ENCODE results near the gene SLC37A4. TPM values are rescaled to one million over a fixed set of nuclear protein-coding genes. Genes with fewer than 3 reads are reported as not detected.
A peak's percentile ranks its signal among the peaks of the same experiment; 100 is the strongest.

The SLC37A4 gene
- polyA plus RNA-seq, 1 donor (not counting 4 experiments of a cell fraction or from before 2014, with no cell fraction given), result 20.2 TPM

- no peak overlapping the region for H2AFZ ChIP-seq (ENCODE audit: control insufficient read depth, low read length)
- H3K9me3 ChIP-seq (ENCODE audit: control insufficient read depth, low read depth, low read length), result no peaks in the 10 kb centered on the region
- peak overlapping the region; percentile 98 for H3K9ac ChIP-seq (ENCODE audit: control insufficient read depth, extremely low read depth, insufficient read depth, low read length)
- H3K4me2 ChIP-seq (ENCODE audit: control insufficient read depth, extremely low read depth, insufficient read depth, low read depth, low read length), result peak overlapping the region; percentile 82
- TF ChIP-seq CTCF (optimal IDR thresholded peaks at IDR 0.05 in 1 of 3, IDR thresholded peaks at IDR 0.05 in 1 of 3, conservative IDR thresholded peaks at IDR 0.05 in 1 of 3; ENCODE audit: extremely low read depth in 1 of 3, insufficient read depth in 2 of 3, low read length in 3 of 3) (no peak), EZH2 (IDR thresholded peaks at IDR 0.05; ENCODE audit: low read length) (no peak)
- DNase-seq (ENCODE audit: low read depth, low spot score) (no peak), FAIRE-seq (no peak)
- H3K27me3 ChIP-seq (ENCODE audit: control insufficient read depth, extremely low read depth, insufficient read depth, low read length), result no peaks in the 10 kb centered on the region
- dilution Hi-C loops (cut with MboI; ENCODE audit: extremely low pct_ligation_motif_present, low sequenced_read_pairs), result no loop called here
- H3K79me2 ChIP-seq (ENCODE audit: control insufficient read depth, insufficient read depth, low read length), result peaks cover 49% of the 10 kb centered on the region
- H3K36me3 ChIP-seq (ENCODE audit: control insufficient read depth in 2 of 2, extremely low read depth in 1 of 2, insufficient read depth in 2 of 2, low read length in 2 of 2), result peaks cover 19 to 37% of the 10 kb centered on the region in 2 experiments
- peak overlapping the region; percentile 94 for H3K27ac ChIP-seq (ENCODE audit: control insufficient read depth, insufficient read depth, low read length)
- peaks cover 2% of the 10 kb centered on the region for H4K20me1 ChIP-seq (ENCODE audit: control insufficient read depth, extremely low read depth, insufficient read depth, low read length)
- no peaks in the 10 kb centered on the region for H3K9me1 ChIP-seq (ENCODE audit: control insufficient read depth, extremely low read depth, insufficient read depth, low read length)
- H3K4me3 ChIP-seq (ENCODE audit: control insufficient read depth in 2 of 3, extremely low read depth in 1 of 3, insufficient read depth in 2 of 3, low read depth in 1 of 3, low read length in 3 of 3), result peak overlapping the region in 2 of 3 experiments; percentile 99
- H3K4me1 ChIP-seq (ENCODE audit: control insufficient read depth, extremely low read depth, insufficient read depth, low read length), result peaks cover 19% of the 10 kb centered on the region
These were observed 14.3 kb downstream of the SLC37A4 start for GRCh38 chr11:119016216-119017009.

GRCh38 chr11:119015054-119015611 is 15.5 kb downstream of the SLC37A4 start:
- Histone ChIP-seq H4K20me1 (ENCODE audit: control insufficient read depth, extremely low read depth, insufficient read depth, low read length) (peaks cover 2% of the 10 kb centered on the region), H3K4me1 (ENCODE audit: control insufficient read depth, extremely low read depth, insufficient read depth, low read length) (peaks cover 17% of the 10 kb centered on the region), H3K9ac (ENCODE audit: control insufficient read depth, extremely low read depth, insufficient read depth, low read length) (no peak overlapping the region), H3K27me3 (ENCODE audit: control insufficient read depth, extremely low read depth, insufficient read depth, low read length) (no peaks in the 10 kb centered on the region), H3K9me3 (ENCODE audit: control insufficient read depth, low read depth, low read length) (no peaks in the 10 kb centered on the region), H2AFZ (ENCODE audit: control insufficient read depth, low read length) (no peak overlapping the region), H3K4me2 (ENCODE audit: control insufficient read depth, extremely low read depth, insufficient read depth, low read depth, low read length) (no peak overlapping the region), H3K27ac (ENCODE audit: control insufficient read depth, insufficient read depth, low read length) (no peak overlapping the region), H3K9me1 (ENCODE audit: control insufficient read depth, extremely low read depth, insufficient read depth, low read length) (no peaks in the 10 kb centered on the region), H3K36me3 (ENCODE audit: control insufficient read depth in 2 of 2, extremely low read depth in 1 of 2, insufficient read depth in 2 of 2, low read length in 2 of 2) (peaks cover 21 to 43% of the 10 kb centered on the region in 2 experiments), H3K79me2 (ENCODE audit: control insufficient read depth, insufficient read depth, low read length) (peaks cover 44% of the 10 kb centered on the region), H3K4me3 (ENCODE audit: control insufficient read depth in 2 of 3, extremely low read depth in 1 of 3, insufficient read depth in 2 of 3, low read depth in 1 of 3, low read length in 3 of 3) (no peak overlapping the region)
- FAIRE-seq (no peak), DNase-seq (ENCODE audit: low read depth, low spot score) (no peak)
- TF ChIP-seq EZH2 (IDR thresholded peaks at IDR 0.05; ENCODE audit: low read length) (no peak), CTCF (optimal IDR thresholded peaks at IDR 0.05 in 1 of 3, IDR thresholded peaks at IDR 0.05 in 1 of 3, conservative IDR thresholded peaks at IDR 0.05 in 1 of 3; ENCODE audit: extremely low read depth in 1 of 3, insufficient read depth in 2 of 3, low read length in 3 of 3) (peak in 2 of 3 experiments; percentile 8 to 51)
- dilution Hi-C loops (cut with MboI; ENCODE audit: extremely low pct_ligation_motif_present, low sequenced_read_pairs), result no loop called here
